ENCODE measurements around the gene MLLT10. TPM values are rescaled to one million over a fixed set of nuclear protein-coding genes. Genes with fewer than 3 reads are reported as not detected.

Gene MLLT10
- total and polyA plus RNA-seq, 9 of the 15 experiments (the other 6 are each of a cell fraction or from before 2014, with no cell fraction given) = 18.8 to 81.4 (median 64.2) TPM

DNA sequence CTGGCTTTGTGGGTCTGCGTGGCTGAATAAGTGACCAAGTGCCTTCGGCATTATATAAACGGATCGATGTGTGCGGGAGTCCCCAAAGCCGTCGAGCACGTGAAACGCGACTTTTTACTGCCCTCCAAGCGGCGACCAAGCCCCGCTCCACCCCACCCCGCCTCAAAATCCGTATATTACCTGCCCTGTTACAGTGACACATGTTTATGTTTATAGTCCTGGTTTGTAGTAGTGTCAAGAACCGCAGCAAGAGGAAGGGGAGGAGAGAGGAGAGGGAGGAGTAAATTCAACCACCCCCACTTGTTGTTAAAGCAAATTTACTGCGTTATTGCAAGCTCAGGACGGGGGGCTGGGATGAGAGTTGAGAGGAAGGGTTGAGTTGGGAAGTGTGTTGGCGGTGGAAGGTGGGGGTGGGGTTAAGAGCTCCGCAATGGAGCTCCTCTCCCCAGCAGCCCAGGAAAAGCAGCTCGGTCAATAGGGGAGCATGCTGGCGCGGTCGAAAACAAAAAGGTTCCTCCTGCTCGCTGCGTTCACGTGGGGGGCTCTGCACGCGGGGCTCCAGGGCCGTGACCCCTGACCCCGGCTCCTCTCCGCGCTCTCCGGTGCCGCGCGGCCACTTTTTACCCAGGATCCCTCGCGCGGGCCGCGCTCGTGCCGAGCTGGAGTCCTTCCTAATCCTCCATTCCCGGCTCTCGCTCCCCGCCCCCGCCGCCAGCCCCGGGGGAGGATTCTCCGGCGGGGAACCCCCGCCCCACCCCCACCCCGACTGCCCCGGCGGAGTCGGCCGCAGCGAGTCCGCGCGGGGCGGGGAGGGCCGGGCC, 8.5 kb upstream of the MLLT10 start, which contains the start of gene SKIDA1 (continued):
- TF ChIP-seq, protein P1, sequence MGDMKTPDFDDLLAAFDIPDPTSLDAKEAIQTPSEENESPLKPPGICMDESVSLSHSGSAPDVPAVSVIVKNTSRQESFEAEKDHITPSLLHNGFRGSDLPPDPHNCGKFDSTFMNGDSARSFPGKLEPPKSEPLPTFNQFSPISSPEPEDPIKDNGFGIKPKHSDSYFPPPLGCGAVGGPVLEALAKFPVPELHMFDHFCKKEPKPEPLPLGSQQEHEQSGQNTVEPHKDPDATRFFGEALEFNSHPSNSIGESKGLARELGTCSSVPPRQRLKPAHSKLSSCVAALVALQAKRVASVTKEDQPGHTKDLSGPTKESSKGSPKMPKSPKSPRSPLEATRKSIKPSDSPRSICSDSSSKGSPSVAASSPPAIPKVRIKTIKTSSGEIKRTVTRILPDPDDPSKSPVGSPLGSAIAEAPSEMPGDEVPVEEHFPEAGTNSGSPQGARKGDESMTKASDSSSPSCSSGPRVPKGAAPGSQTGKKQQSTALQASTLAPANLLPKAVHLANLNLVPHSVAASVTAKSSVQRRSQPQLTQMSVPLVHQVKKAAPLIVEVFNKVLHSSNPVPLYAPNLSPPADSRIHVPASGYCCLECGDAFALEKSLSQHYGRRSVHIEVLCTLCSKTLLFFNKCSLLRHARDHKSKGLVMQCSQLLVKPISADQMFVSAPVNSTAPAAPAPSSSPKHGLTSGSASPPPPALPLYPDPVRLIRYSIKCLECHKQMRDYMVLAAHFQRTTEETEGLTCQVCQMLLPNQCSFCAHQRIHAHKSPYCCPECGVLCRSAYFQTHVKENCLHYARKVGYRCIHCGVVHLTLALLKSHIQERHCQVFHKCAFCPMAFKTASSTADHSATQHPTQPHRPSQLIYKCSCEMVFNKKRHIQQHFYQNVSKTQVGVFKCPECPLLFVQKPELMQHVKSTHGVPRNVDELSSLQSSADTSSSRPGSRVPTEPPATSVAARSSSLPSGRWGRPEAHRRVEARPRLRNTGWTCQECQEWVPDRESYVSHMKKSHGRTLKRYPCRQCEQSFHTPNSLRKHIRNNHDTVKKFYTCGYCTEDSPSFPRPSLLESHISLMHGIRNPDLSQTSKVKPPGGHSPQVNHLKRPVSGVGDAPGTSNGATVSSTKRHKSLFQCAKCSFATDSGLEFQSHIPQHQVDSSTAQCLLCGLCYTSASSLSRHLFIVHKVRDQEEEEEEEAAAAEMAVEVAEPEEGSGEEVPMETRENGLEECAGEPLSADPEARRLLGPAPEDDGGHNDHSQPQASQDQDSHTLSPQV (IDR thresholded peaks at IDR 0.05) = peak; percentile 82
- TF ChIP-seq ZNF780A (CRISPR knock-in tag; IDR thresholded peaks at IDR 0.05) (no peak), TRIM28 (IDR thresholded peaks at IDR 0.05) (no peak), RBM14 (IDR thresholded peaks at IDR 0.05; ENCODE audit: borderline replicate concordance, insufficient read depth, low read depth, low read length) (no peak), IFI16 (CRISPR knock-in tag; IDR thresholded peaks at IDR 0.05) (no peak), ZSCAN29 (IDR thresholded peaks at IDR 0.05) (no peak; the same call in 1 of the 2 replicates), THAP12 (CRISPR knock-in tag; IDR thresholded peaks at IDR 0.05) (peak; percentile 40; the same call in 1 of the 2 replicates), ZNF274 (IDR thresholded peaks at IDR 0.05; ENCODE audit: borderline replicate concordance, low read depth, low read length) (no peak), ZNF347 (CRISPR knock-in tag; IDR thresholded peaks at IDR 0.05; ENCODE audit: low read depth) (no peak), RAD51 (IDR thresholded peaks at IDR 0.05; ENCODE audit: borderline replicate concordance, low read depth) (no peak), SMC3 (conservative IDR thresholded peaks at IDR 0.05; ENCODE audit: insufficient read depth, low read depth, low read length) (no peak), CSDE1 (IDR thresholded peaks at IDR 0.05) (no peak; a peak in 1 of 4 replicates)
- TF ChIP-seq, protein P2, sequence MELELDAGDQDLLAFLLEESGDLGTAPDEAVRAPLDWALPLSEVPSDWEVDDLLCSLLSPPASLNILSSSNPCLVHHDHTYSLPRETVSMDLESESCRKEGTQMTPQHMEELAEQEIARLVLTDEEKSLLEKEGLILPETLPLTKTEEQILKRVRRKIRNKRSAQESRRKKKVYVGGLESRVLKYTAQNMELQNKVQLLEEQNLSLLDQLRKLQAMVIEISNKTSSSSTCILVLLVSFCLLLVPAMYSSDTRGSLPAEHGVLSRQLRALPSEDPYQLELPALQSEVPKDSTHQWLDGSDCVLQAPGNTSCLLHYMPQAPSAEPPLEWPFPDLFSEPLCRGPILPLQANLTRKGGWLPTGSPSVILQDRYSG (tag; conservative IDR thresholded peaks at IDR 0.05; ENCODE audit: low read depth) = peak; percentile 64; the same call in 1 of the 2 replicates
- TF ChIP-seq, protein P3, sequence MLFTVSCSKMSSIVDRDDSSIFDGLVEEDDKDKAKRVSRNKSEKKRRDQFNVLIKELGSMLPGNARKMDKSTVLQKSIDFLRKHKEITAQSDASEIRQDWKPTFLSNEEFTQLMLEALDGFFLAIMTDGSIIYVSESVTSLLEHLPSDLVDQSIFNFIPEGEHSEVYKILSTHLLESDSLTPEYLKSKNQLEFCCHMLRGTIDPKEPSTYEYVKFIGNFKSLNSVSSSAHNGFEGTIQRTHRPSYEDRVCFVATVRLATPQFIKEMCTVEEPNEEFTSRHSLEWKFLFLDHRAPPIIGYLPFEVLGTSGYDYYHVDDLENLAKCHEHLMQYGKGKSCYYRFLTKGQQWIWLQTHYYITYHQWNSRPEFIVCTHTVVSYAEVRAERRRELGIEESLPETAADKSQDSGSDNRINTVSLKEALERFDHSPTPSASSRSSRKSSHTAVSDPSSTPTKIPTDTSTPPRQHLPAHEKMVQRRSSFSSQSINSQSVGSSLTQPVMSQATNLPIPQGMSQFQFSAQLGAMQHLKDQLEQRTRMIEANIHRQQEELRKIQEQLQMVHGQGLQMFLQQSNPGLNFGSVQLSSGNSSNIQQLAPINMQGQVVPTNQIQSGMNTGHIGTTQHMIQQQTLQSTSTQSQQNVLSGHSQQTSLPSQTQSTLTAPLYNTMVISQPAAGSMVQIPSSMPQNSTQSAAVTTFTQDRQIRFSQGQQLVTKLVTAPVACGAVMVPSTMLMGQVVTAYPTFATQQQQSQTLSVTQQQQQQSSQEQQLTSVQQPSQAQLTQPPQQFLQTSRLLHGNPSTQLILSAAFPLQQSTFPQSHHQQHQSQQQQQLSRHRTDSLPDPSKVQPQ (CRISPR knock-in tag; IDR thresholded peaks at IDR 0.05; ENCODE audit: borderline replicate concordance) = no peak; the same call in 1 of the 2 replicates
